Ascending aorta (tissue), 2 donors: ENCODE results near the gene EFEMP1. TPM values are rescaled to one million over a fixed set of nuclear protein-coding genes. Genes with fewer than 3 reads are reported as not detected.

ENCODE experiments used
- DNase-seq, 2 donors: peaks; one replicate each; pipeline ENCODE4 v3.0.0-alpha.2; 2019; ENCODE audit warnings: low spot score in 2 of 2
- H3K27ac ChIP-seq, 2 donors: fragments of 200-600 bp; sonication (generic); one replicate each; pipeline ENCODE4 v1.5.1; 2016 to 2017; ENCODE audit warnings: mild to moderate bottlenecking in 1 of 2
- H3K27me3 ChIP-seq: fragments of 200-600 bp; sonication (generic); one replicate; pipeline ENCODE4 v1.5.1; 2017
- H3K36me3 ChIP-seq, 2 donors: fragments of 200-600 bp; sonication (generic); one replicate each; pipeline ENCODE4 v1.5.1; 2016
- H3K4me1 ChIP-seq, 2 donors: fragments of 200-600 bp; sonication (generic); one replicate each; pipeline ENCODE4 v1.5.1; 2016 to 2017; ENCODE audit warnings: mild to moderate bottlenecking in 1 of 2
- H3K4me3 ChIP-seq, 2 donors: fragments of 200-600 bp; sonication (generic); one replicate each; pipeline ENCODE4 v1.5.1; 2016 to 2017; ENCODE audit warnings: mild to moderate bottlenecking in 1 of 2
- H3K9me3 ChIP-seq, 2 donors: fragments of 200-600 bp; sonication (generic); one replicate each; pipeline ENCODE4 v1.5.1; 2016
- intact Hi-C: fragments of 100-400 bp; cut with DNase I; formaldehyde crosslinking; loops from one replicate; pipeline ENCODE4 v1.15.1; 2023
- total RNA-seq: library from RNA; depleted of rRNA; stranded (reverse); fragments of >200 nt; gene quantifications from one replicate; pipeline ENCODE4 v1.1.0, GENCODE V29; 2016
- TF ChIP-seq, protein P1 (sequence below), 3 experiments: fragments of 200-600 bp in 2 of 3; fragments of 450-650 bp in 1 of 3; sonication (generic) in 2 of 3; IDR thresholded peaks; one replicate each; pipeline ENCODE4 v1.5.1; 2016 to 2019; ENCODE audit warnings: antibody characterized with exemption in 3 of 3, mild to moderate bottlenecking in 1 of 3, moderate library complexity in 1 of 3

Gene EFEMP1
- total RNA-seq, 1 donor from 2014 or later, result 1,320 TPM

GRCh38 chr2:55948176-55948923 lies 24.8 kb upstream of the EFEMP1 start:
- H3K27ac ChIP-seq, result no peak overlapping the region
- no peaks in the 10 kb centered on the region for H3K36me3 ChIP-seq
- TF ChIP-seq, protein P1, sequence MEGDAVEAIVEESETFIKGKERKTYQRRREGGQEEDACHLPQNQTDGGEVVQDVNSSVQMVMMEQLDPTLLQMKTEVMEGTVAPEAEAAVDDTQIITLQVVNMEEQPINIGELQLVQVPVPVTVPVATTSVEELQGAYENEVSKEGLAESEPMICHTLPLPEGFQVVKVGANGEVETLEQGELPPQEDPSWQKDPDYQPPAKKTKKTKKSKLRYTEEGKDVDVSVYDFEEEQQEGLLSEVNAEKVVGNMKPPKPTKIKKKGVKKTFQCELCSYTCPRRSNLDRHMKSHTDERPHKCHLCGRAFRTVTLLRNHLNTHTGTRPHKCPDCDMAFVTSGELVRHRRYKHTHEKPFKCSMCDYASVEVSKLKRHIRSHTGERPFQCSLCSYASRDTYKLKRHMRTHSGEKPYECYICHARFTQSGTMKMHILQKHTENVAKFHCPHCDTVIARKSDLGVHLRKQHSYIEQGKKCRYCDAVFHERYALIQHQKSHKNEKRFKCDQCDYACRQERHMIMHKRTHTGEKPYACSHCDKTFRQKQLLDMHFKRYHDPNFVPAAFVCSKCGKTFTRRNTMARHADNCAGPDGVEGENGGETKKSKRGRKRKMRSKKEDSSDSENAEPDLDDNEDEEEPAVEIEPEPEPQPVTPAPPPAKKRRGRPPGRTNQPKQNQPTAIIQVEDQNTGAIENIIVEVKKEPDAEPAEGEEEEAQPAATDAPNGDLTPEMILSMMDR (IDR thresholded peaks at IDR 0.05), result no peak
- H3K4me3 ChIP-seq, result no peak overlapping the region
- H3K9me3 ChIP-seq, result no peaks in the 10 kb centered on the region
- H3K27me3 ChIP-seq, result no peaks in the 10 kb centered on the region
- DNase-seq, result no peak
- intact Hi-C loops, result no loop called here
- peaks cover 0 to 3% of the 10 kb centered on the region in 2 donors for H3K4me1 ChIP-seq

- intact Hi-C loops, result no loop called here
- no peak overlapping the region for H3K27ac ChIP-seq
- H3K27me3 ChIP-seq, result no peaks in the 10 kb centered on the region
- TF ChIP-seq, protein P1 (IDR thresholded peaks at IDR 0.05), result no peak
- no peak overlapping the region for H3K4me3 ChIP-seq
- no peaks in the 10 kb centered on the region for H3K9me3 ChIP-seq
- H3K36me3 ChIP-seq, result no peaks in the 10 kb centered on the region
- DNase-seq, result no peak
- H3K4me1 ChIP-seq, result peaks cover 0 to 3% of the 10 kb centered on the region in 2 donors
Measured at GRCh38 chr2:55947752-55948151, 24.2 kb upstream of the EFEMP1 start.

- Histone ChIP-seq H3K4me3 (no peak overlapping the region), H3K36me3 (no peaks in the 10 kb centered on the region), H3K9me3 (no peaks in the 10 kb centered on the region), H3K27ac (no peak overlapping the region), H3K4me1 (peaks cover 0 to 3% of the 10 kb centered on the region in 2 donors), H3K27me3 (no peaks in the 10 kb centered on the region)
- intact Hi-C loops, result no loop called here
- DNase-seq, result no peak
- TF ChIP-seq, protein P1 (IDR thresholded peaks at IDR 0.05), result no peak
Measured at GRCh38 chr2:55946793-55947192, 23.2 kb upstream of the EFEMP1 start.

GRCh38 chr2:55943466-55943865 lies 19.9 kb upstream of the EFEMP1 start:
- Histone ChIP-seq H3K27ac (no peak overlapping the region), H3K36me3 (no peaks in the 10 kb centered on the region), H3K27me3 (no peaks in the 10 kb centered on the region), H3K4me3 (no peak overlapping the region), H3K9me3 (no peaks in the 10 kb centered on the region), H3K4me1 (peaks cover 0 to 3% of the 10 kb centered on the region in 2 donors)
- intact Hi-C loops, result no loop called here
- TF ChIP-seq, protein P1 (IDR thresholded peaks at IDR 0.05), result no peak
- DNase-seq, result no peak

GRCh38 chr2:55936351-55936750 lies 12.8 kb upstream of the EFEMP1 start:
- no peaks in the 10 kb centered on the region for H3K36me3 ChIP-seq
- no peaks in the 10 kb centered on the region for H3K4me1 ChIP-seq
- H3K4me3 ChIP-seq, result no peak overlapping the region
- no peak for DNase-seq
- H3K9me3 ChIP-seq, result no peaks in the 10 kb centered on the region
- no peak overlapping the region for H3K27ac ChIP-seq
- intact Hi-C loops, result no loop called here
- no peaks in the 10 kb centered on the region for H3K27me3 ChIP-seq
- TF ChIP-seq, protein P1 (IDR thresholded peaks at IDR 0.05), result no peak
